ENCODE results near the gene VASP.

The VASP gene

DNA sequence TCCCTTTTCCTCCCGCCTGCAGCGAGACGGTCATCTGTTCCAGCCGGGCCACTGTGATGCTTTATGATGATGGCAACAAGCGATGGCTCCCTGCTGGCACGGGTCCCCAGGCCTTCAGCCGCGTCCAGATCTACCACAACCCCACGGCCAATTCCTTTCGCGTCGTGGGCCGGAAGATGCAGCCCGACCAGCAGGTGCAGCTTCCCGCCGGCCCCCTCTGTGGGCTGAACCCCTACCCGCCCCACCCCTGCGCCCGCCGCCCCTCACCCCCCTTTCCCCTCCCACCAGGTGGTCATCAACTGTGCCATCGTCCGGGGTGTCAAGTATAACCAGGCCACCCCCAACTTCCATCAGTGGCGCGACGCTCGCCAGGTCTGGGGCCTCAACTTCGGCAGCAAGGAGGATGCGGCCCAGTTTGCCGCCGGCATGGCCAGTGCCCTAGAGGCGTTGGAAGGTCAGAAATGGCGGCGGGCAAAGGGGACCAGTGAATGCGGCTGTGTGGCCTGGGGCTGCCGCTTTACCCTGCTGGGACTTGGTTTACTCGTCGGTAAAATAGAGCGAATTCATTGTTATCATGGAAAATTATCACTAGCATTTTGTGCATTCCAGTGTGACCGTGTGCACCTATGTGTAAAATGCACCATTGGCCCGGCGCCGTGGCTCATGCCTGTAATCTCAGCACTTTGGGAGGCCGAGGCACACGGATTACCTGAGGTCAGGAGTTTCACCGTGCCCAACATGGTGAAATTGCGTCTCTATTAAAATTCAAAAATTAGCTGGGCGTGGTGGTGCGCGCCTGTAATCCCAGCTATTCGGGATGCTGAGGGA is 10.6 kb downstream of the VASP start:
- no peak for DNase-seq

- no peak for DNase-seq
Observed at GRCh38 chr19:45518469-45518826, 11.2 kb downstream of the VASP start.

GRCh38 chr19:45522010-45522941 is 15.0 kb downstream of the VASP start:
- no peak for DNase-seq

DNA sequence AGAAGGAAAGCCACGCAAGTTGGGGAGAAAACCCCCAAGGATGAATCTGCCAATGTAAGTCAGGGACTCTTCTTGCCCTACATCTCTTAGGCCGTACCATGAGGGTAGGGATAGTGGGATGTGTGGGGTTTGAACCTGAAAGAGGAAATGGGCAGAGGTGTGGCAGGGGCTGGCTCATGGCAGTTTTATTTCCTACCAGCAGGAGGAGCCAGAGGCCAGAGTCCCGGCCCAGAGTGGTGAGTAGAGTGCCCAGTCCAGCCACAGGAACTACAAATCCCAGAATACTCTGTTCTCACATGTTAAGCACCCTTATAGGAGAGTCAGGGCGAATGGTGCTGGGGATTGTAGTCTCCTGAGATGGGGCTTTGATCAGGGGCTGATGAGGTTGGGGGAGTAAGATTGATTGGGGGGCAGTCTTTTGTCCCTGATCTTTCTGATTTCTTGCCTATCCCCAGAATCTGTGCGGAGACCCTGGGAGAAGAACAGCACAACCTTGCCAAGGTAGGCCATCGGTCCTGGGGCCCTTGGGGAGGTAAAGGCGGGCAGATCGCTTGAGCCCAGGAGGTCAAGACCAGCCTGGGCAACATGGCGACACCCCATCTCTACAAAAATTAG is 16.5 kb downstream of the VASP start:
- DNase-seq = peak; percentile 64

GRCh38 chr19:45524575-45525129 is 17.4 kb downstream of the VASP start:
- no peak for DNase-seq

DNA sequence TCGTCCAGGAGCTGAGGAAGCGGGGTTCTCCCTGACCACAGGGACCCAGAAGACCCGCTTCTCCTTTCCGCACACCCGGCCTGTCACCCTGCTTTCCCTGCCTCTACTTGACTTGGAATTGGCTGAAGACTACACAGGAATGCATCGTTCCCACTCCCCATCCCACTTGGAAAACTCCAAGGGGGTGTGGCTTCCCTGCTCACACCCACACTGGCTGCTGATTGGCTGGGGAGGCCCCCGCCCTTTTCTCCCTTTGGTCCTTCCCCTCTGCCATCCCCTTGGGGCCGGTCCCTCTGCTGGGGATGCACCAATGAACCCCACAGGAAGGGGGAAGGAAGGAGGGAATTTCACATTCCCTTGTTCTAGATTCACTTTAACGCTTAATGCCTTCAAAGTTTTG is 18.9 kb downstream of the VASP start:
- DNase-seq = no peak

GRCh38 chr19:45526971-45527370 is 19.7 kb downstream of the VASP start:
- DNase-seq = no peak

DNA sequence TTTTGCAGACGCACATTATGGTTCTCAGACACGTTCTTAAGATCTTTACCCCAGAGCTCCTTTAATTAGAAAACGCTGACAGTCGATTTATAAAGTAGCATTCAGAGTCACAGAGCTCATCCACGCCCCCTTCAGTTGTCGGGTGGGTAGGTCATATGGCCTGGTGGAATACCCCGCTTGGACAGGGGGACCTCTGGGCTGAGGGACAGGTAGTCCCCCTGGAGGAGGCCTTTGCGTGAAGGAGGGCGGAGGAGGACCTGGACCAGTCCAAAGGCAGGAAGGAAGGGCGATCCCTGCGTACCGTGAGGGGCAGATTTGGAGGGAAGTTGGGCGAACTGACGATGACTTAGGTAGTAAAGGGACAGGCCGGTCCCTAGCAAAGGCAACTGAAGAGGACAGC is 20.5 kb downstream of the VASP start:
- DNase-seq = no peak

DNA sequence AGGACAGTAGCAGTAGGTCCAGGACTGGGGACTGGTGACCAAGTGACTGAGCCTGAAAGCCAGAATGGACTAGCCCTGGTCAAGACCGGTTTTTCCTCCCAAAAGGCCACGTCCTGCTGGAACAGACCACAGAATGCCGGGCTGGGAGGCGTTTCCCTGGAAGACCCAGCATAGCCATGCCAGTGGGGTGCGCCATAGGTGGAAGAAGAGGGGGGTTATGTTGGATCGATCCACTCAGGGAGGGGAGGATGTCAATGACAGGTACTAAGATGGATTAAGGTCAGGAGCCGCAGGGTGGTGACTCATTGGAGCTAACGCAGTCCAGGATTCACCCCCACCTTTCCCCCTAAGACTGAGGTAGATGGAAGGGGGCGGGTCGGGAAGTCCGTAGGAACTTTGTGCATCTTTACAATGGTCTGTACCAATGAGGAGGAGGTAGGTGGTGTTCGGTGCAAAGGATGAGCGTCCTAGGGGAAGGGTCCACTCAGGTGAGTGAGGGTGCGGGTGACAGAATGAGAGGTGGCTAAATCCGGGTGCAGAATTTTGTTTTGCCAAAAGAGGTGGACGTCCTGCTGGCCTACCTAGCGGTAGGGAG is 21.0 kb downstream of the VASP start:
- DNase-seq = no peak

GRCh38 chr19:45528744-45529419 is 21.6 kb downstream of the VASP start:
- DNase-seq = no peak

- no peak for DNase-seq
Observed at GRCh38 chr19:45529420-45529785, 22.1 kb downstream of the VASP start.

GRCh38 chr19:45531349-45531748 is 24.1 kb downstream of the VASP start:
- DNase-seq = no peak

DNA sequence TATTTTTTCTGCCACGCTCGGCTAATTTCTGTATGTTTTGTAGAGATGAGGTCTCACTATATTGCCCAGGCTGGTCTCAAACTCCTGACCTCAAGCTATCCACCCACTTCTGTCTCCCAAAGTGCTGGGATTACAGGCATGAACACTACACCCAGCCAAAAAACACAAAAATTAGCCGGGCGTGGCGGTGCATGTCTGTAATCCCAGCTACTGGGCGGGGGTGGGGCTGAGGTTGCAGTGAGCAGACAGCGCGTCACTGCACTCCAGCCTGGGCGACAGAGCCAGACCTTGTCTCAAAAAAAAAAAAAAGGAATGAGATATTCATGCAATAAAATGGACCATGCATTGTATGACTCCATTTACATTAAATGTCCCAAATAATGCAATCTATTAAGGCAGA is 32.2 kb downstream of the VASP start:
- no peak for DNase-seq

- DNase-seq = no peak
Observed at GRCh38 chr19:45542234-45542668, 35.0 kb downstream of the VASP start.

DNA sequence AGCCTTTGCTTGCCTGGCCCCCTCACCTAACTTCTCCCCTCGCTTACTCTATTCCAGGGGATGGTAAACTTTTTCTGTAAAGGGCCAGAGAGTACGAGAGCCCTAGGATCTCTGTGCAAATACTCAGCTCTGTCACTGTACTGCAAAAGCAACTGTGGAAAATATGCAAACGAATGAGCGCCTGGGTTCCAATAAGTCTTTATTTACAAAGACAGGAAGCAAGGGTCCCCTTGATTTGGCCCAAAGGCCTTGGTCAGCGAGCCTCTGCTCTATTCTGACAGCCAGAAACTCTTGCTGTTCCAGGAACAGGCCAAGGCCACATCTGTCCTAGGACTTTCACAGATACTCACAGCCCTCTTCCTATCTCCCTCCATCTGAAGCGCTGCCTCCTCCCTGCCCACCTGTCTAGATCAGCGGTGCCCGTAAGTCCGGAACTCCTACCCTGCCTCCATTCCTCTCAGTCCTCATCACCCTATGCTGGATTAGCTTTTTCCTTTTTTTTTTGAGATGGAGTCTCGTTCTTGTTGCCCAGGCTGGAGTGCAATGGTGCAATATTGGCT is 40.0 kb downstream of the VASP start:
- DNase-seq = no peak

DNA sequence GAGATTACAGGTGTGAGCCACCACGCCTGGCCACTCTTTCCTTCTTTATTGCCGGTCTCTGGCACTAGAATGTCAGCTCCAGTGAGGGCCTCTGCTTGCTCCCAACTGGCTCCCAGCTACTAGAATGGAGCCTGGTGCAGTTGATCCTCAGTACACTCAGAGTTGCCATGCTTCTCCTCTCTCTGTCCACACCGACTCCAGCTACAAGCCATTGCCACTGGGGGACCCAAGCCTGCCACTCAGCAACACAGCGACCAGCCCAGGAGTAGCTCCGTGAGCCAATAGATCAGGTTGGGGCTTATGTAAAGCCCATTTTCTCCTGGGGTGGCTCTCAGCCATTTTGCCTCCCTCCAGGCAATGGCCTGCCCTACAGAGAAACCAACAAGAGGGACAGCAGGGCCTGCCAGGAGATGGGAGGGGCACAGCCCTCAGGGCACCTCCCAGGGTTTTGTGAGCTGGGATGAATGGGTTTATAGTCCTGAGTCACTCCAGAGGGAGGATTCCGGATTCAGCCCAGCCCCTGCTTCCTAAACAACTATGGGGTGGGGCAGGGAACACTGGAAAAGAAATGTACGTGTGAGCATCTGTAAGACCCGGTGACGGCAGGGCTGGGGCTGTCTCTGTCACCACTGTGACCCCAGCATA is 40.8 kb downstream of the VASP start:
- DNase-seq = no peak

- DNase-seq = no peak
Observed at GRCh38 chr19:45553464-45553863, 46.2 kb downstream of the VASP start.

DNA sequence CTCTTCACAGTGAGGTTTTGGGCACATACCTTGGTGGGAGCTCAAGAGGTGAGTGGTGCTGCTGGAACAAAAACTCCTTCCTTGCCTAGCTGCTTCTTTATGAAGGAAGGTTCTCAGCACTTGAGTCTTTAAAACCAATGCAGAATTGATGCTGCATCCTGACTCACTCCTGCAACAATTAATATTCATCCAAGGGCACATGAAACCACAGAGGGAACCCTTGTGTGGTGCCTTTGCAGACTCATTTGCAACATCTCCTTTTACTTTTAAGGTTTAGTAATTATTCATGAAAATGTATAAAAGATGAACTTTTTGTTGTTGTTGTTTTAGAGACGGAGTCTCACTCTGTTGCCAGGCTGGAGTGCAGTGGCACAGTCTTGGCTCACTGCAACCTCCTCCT is 47.2 kb downstream of the VASP start:
- no peak for DNase-seq

GRCh38 chr19:45556835-45557234 is 49.6 kb downstream of the VASP start:
- DNase-seq = no peak

- no peak for DNase-seq
Observed at GRCh38 chr19:45558399-45558878, 51.2 kb downstream of the VASP start.

DNA sequence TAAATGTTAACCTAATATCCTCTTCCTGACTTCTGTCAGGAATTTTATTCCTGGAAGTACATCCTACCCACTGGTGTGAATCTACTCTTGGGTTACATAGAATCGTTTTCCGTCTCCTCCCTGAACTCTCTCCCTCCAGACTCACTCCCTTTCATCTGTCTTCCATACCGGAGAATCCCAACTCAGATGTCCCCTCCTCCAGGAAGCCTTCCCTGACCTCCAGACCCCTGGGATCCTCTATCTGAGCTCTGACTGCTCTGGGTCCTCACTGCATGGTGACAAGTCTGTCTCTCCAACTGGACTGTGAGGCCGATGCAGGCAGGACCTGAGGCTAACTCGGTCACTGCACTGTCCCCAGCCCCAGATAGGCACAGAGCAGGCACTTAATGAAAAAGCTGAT is 52.8 kb downstream of the VASP start:
- no peak for DNase-seq
